Thyroid gland (tissue), 4 donors: Measurements from ENCODE around the gene TBC1D24.

Source experiments
- POLR2A ChIP-seq, 2 donors: fragments of 450-650 bp; IDR thresholded peaks; one replicate each; pipeline ENCODE4 v1.6.1; 2017; ENCODE audit warnings: antibody characterized with exemption in 2 of 2, mild to moderate bottlenecking in 2 of 2, moderate library complexity in 1 of 2
- TF ChIP-seq, protein P1 (sequence below), 6 experiments: fragments of 200-600 bp in 3 of 6; fragments of 450-650 bp in 3 of 6; sonication (generic) in 3 of 6; IDR thresholded peaks; one replicate each; pipeline ENCODE4 v1.5.1; 2016 to 2019; ENCODE audit warnings: antibody characterized with exemption in 6 of 6, mild to moderate bottlenecking in 2 of 6, inconsistent platforms in 1 of 6, moderate library complexity in 1 of 6

DNA sequence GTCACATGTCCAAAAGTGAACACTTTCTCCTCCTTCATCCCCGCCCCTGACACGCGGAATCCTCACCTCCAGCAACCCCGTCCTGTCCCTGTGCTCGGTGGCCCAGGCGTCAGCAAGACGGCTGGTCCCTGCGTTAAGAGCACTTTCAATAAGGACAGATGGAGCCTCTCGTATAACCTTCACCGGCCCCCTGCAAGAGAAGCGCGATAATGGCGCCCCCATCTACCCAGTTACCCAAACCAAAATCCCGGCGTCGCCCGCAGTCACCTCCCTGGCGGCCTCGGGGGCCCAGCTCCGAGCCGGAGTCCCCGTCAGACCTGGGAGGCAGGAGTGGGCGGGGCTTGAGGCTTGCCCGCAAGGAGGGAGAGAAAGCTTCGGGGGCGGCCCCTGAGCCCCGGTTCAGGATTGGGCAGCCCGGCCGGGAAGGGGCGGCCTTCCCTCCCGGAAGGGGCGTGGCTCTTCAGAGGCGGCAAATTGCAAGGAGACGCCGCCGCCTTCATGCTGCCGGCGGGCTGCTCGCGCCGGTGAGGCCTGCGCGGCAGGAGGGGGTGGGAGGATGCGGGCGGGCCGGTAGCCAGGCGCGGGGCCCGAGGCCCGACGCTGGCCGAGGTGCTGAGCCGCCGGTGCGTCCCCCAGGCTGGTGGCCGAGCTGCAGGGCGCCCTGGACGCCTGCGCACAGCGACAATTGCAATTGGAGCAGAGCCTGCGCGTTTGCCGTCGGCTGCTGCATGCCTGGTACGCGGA lies 15.1 kb upstream of the TBC1D24 start, which contains the start of gene TEDC2:
- TF ChIP-seq POLR2A (IDR thresholded peaks at IDR 0.05), result no peak
- TF ChIP-seq, protein P1, sequence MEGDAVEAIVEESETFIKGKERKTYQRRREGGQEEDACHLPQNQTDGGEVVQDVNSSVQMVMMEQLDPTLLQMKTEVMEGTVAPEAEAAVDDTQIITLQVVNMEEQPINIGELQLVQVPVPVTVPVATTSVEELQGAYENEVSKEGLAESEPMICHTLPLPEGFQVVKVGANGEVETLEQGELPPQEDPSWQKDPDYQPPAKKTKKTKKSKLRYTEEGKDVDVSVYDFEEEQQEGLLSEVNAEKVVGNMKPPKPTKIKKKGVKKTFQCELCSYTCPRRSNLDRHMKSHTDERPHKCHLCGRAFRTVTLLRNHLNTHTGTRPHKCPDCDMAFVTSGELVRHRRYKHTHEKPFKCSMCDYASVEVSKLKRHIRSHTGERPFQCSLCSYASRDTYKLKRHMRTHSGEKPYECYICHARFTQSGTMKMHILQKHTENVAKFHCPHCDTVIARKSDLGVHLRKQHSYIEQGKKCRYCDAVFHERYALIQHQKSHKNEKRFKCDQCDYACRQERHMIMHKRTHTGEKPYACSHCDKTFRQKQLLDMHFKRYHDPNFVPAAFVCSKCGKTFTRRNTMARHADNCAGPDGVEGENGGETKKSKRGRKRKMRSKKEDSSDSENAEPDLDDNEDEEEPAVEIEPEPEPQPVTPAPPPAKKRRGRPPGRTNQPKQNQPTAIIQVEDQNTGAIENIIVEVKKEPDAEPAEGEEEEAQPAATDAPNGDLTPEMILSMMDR (IDR thresholded peaks at IDR 0.05), result no peak
